HG02938 (cell line): ENCODE measurements around the gene CRHR2.

Experiments used
- ATAC-seq: cut with Tn5 transposase; IDR thresholded peaks from one replicate; pipeline ENCODE4 v1.9.1; 2021; ENCODE audit warnings: mild to moderate bottlenecking, moderate library complexity; ENCODE audit not compliant: unreplicated experiment

The CRHR2 gene

GRCh38 chr7:30683306-30683705, 1.1 kb upstream of the CRHR2 start:
- ATAC-seq: no peak

DNA sequence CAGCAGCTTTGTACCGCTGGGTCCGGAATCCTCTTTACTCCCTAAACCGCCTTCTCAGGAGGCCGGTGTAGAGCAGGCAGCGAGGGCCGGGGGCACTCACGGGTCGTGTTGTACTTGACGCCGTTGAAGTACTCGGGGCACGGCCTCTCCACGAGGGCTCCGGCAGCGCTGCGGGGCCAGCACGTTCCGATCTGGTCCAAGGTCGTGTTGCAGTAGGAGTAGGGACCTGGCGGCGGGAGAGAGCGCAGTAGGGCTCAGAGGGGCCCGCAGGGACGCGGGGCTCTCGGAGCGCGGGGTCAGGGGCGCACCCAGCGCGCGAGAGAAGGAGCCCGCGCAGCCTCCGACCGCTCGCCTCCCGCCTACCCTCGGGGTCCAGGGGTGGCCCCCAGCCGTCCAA, 443 bp downstream of the CRHR2 start:
- ATAC-seq: no peak

GRCh38 chr7:30681331-30681797, 892 bp downstream of the CRHR2 start:
- no peak for ATAC-seq

GRCh38 chr7:30679664-30680063, 2.6 kb downstream of the CRHR2 start:
- ATAC-seq: no peak

DNA sequence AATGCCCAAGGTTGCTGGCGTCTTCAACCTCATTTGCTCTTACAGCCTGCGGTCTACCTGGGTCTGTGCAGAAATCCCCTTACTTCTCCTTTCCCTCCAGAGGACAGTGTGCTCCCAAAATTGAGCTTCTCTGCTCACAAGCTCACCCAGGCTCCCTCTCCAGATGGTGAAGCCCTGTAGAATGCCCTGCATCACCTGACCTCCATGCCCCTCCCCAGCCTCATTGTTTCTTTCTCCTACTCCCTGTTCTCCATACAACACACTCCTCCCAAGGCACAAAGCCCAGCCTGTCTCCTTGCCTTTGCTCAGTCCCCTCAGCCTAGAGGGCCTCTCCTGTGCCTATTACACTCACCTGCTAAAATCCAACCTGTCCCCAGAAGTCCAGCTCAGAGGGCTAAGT, 3.5 kb downstream of the CRHR2 start:
- no peak for ATAC-seq

GRCh38 chr7:30674876-30675275, 7.4 kb downstream of the CRHR2 start:
- no peak for ATAC-seq

DNA sequence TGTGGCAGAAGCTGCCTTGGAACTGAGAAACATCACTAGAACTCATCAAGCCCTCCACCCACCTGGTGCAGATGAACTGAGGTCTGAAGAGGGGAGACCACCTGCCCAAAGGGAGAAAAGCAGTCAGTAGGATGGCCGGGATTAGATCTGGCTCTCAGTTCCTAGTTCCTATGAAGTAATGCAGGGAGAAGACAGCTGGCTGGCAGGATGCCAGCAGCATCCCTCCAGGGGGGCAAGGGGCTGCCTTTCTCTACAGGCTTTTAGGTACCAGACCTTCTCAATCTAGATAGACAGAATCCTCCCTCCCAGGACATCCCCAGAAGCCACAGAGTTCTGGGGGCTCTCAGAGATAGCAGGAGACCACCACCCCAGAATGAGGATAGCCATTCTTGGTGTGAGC, 7.8 kb downstream of the CRHR2 start:
- ATAC-seq: no peak

- ATAC-seq: no peak
Measured at GRCh38 chr7:30671793-30672465, 10.3 kb downstream of the CRHR2 start.

GRCh38 chr7:30668102-30668501, 14.2 kb downstream of the CRHR2 start:
- no peak for ATAC-seq

DNA sequence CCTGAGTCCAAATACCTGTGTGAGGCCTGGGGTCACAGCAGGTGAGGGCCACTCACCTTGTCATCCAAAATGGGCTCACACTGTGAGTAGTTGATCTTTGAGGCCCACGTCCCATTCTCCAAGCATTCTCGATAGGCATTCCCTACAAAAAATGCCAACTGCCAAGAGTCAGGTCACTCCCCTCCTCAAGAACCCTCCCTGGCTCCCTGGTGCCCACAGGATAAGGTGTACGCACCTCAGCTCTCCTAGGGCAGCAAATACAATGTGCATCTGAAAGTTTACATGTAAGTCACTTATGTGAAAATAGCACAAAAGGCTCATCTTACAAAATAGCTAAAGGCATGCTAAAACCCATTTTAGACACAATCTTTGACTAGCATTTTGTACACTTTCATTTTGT, 15.1 kb downstream of the CRHR2 start:
- no peak for ATAC-seq

- no peak for ATAC-seq
Measured at GRCh38 chr7:30665449-30665848, 16.8 kb downstream of the CRHR2 start.

- no peak for ATAC-seq
Measured at GRCh38 chr7:30665043-30665442, 17.2 kb downstream of the CRHR2 start.

DNA sequence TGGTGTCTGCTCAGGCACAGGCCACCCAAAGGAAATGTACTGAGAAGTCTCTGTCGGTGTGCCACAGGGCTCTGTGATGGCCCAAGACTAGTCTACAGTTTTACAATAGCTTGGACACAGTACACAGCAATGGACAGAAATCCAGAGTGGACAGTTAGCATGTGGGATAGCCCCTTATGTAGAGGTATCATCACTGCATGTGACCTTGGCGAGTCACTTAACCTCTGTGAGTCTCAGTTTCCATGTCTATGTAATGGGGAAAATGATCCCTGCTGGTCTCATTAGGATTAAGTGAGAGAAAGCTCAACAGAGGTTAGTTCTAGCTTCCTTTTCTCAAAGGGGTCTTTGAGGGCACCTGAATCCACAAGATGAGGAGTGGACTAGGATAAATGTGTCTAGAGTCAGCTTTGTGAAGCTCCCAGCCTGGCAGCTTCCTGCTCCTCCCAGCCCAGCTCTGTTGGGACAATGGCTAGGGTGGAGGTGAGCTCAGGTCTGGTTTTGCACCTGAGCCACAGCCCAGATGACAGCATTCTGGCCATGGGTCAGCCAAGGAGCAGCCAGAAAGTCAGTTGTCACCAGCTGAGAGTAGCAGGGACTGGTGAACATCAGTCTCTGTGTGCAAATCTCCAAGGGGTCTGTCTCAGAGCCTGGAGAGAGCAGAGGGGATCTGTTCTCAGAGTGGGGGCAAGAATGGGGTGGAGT, 17.9 kb downstream of the CRHR2 start:
- no peak for ATAC-seq

GRCh38 chr7:30663414-30663813, 18.8 kb downstream of the CRHR2 start:
- ATAC-seq: no peak

GRCh38 chr7:30662431-30662939, 19.8 kb downstream of the CRHR2 start:
- ATAC-seq: no peak

DNA sequence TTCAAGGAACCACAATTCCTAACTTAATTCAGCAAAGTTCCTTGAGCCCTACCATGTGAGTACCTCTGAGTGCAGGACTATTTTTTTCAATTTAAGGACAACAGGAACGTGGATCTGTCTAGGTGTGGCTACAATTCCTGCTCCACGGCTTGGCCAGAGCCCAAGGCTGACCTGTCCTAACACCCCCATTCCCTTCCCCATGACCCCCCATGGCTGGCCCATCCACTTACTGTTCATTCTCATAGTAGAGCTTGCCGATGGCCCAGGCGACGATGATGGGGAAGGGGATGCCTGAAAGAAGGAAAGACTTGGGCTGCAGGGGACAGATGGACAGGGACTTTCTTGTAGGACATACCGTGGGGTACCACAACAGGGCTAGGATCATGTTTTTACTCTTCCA, 20.3 kb downstream of the CRHR2 start:
- no peak for ATAC-seq

DNA sequence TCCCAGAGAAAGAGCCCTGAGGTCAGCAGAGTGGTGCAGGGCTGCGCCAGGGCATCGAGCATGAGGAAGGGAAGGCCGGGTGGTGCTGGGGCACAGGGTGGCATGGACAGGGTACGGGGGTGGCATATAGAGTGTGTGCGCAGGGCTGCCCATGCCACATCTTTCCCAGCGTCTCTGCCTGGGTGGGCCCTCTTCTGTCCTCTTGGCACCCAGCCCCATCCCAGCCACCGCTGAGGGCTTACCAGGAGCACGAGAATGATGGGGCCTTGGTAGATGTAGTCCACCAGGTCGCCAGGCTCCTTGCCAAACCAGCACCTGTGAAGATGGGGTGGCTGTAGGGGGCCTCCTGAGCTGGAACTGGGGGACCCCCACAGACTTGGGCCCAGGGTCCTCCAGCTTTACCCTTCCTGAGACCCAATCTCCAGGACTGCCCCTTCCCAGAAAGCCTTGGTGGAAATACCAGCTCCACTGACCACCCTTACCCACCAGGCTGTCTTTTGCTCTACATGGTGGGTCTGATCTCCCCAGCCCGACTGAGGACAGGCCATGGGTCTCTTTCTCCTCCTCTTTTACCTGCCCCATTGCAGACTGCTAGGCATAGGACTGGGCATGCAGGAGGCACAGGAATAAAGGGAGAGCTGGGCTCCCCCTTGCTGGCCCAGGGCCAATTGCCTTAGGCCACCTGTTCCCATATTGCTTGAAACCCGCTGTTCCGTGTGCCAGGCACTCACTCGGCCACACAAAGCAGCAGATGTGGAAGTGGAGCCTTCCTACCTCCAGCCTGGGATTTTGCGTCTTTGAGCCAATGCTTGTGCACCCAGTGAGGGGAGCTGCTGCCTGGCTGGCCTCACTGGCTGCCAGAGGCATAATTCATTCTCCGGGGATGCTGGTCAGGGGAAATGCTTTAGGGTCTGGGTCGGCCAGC, 21.7 kb downstream of the CRHR2 start:
- ATAC-seq: no peak

- no peak for ATAC-seq
Measured at GRCh38 chr7:30659312-30659711, 22.9 kb downstream of the CRHR2 start.

GRCh38 chr7:30658479-30659074, 23.7 kb downstream of the CRHR2 start:
- no peak for ATAC-seq

- ATAC-seq: no peak
Measured at GRCh38 chr7:30657131-30657530, 25.1 kb downstream of the CRHR2 start.
